Upper lobe of right lung (tissue), 1 donor: ENCODE results near the gene IL23R. TPM values are rescaled to one million over a fixed set of nuclear protein-coding genes. Genes with fewer than 3 reads are reported as not detected.
"Not testable (repeated sequence)": the region's sequence is repeated elsewhere in the genome, so short reads cannot be mapped to it uniquely, and the experiment has no call there.

Source experiments
- ATAC-seq: fragments of 200-7000 bp; cut with Tn5 transposase; one replicate; pipeline ENCODE4 v1.9.1; 2020; ENCODE audit warnings: mild to moderate bottlenecking, moderate library complexity
- DNase-seq: peaks from one replicate; pipeline ENCODE4 v3.0.0-alpha.2; 2020
- H3K27ac ChIP-seq: fragments of 200-600 bp; one replicate; pipeline ENCODE4 v1.8.0; 2022
- H3K27me3 ChIP-seq: fragments of 200-600 bp; one replicate; pipeline ENCODE4 v1.8.0; 2022; ENCODE audit warnings: mild to moderate bottlenecking
- H3K36me3 ChIP-seq: fragments of 200-600 bp; one replicate; pipeline ENCODE4 v1.8.0; 2022
- H3K4me1 ChIP-seq: fragments of 200-600 bp; one replicate; pipeline ENCODE4 v1.8.0; 2022
- H3K4me3 ChIP-seq: fragments of 200-600 bp; one replicate; pipeline ENCODE4 v1.8.0; 2022; ENCODE audit warnings: mild to moderate bottlenecking
- H3K9me3 ChIP-seq: fragments of 200-600 bp; one replicate; pipeline ENCODE4 v1.8.0; 2022
- intact Hi-C: fragments of 100-400 bp; cut with DNase I; formaldehyde crosslinking; loops from one replicate; pipeline ENCODE4 v1.11.0; 2022
- total RNA-seq: library from RNA; stranded (reverse); fragmentation: NEBNext Ultra II Directional; extraction: Animal tissue kit (Norgen Biotek cat#: 25700); gene quantifications from one replicate; pipeline ENCODE4 v1.2.1, GENCODE V29; 2021
- TF ChIP-seq, protein P1 (sequence below): fragments of 200-600 bp; IDR thresholded peaks from one replicate; pipeline ENCODE4 v1.8.0; 2022; ENCODE audit warnings: antibody characterized with exemption
- donor health status: DM: no; HTN: yes; CAD: no; lungs with severe emphysema.

Gene IL23R
- total RNA-seq, 1 donor from 2014 or later = 0.20 TPM

DNA sequence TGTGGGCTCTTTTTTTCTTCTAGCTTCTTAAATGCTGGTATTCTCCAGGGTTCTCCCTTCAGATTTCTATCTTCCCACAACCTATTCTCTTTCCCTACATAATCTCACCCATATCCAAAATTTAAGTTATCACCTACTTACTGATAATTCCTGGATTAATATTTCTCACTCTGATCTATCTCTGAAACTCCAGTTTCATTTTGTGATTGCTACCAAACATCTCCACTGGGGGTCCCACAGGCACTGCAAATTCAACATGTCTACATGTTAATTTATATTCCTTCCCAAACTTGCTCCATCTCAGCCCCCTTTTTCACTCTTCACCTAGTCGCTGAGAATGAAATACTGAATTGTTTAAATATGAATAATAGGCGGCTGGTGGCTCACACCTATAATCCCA lies 21.6 kb upstream of the IL23R start:
- Histone ChIP-seq H3K36me3 (no peaks in the 10 kb centered on the region), H3K4me1 (peaks cover 9% of the 10 kb centered on the region), H3K27ac (no peak overlapping the region), H3K4me3 (no peak overlapping the region), H3K9me3 (no peaks in the 10 kb centered on the region), H3K27me3 (no peaks in the 10 kb centered on the region)
- DNase-seq (no peak), ATAC-seq (no peak)
- TF ChIP-seq, protein P1, sequence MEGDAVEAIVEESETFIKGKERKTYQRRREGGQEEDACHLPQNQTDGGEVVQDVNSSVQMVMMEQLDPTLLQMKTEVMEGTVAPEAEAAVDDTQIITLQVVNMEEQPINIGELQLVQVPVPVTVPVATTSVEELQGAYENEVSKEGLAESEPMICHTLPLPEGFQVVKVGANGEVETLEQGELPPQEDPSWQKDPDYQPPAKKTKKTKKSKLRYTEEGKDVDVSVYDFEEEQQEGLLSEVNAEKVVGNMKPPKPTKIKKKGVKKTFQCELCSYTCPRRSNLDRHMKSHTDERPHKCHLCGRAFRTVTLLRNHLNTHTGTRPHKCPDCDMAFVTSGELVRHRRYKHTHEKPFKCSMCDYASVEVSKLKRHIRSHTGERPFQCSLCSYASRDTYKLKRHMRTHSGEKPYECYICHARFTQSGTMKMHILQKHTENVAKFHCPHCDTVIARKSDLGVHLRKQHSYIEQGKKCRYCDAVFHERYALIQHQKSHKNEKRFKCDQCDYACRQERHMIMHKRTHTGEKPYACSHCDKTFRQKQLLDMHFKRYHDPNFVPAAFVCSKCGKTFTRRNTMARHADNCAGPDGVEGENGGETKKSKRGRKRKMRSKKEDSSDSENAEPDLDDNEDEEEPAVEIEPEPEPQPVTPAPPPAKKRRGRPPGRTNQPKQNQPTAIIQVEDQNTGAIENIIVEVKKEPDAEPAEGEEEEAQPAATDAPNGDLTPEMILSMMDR = no peak
- intact Hi-C loops = loop anchor here (10.0 kb wide), 1 partner anchor 150 kb away; no protein-coding TSS in a partner anchor

DNA sequence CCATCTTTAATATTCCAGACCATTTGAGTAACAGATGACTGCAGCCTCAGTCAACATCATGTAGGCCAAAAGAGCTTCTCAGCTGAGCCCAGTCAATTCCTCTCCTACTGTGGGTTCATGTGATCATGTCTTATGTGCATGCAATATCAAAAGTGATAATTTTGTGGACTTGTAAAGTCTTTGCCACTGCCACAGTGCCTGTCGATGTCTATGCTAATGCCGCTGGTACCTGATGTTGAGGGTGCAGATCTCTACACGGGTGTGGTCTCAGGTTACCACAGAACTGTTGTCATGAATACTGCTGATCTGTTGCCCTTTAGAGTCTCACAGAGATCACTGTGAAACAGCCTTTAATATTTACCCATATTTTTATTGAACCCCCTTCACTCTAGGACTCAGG lies 20.2 kb upstream of the IL23R start:
- Histone ChIP-seq H3K27ac (no peak overlapping the region), H3K36me3 (no peaks in the 10 kb centered on the region), H3K27me3 (no peaks in the 10 kb centered on the region), H3K9me3 (no peaks in the 10 kb centered on the region), H3K4me1 (peaks cover 9% of the 10 kb centered on the region), H3K4me3 (no peak overlapping the region)
- DNase-seq (no peak), ATAC-seq (no peak)
- TF ChIP-seq, protein P1 = no peak
- intact Hi-C loops = loop anchor here (10.0 kb wide), 1 partner anchor 151 kb away; no protein-coding TSS in a partner anchor

DNA sequence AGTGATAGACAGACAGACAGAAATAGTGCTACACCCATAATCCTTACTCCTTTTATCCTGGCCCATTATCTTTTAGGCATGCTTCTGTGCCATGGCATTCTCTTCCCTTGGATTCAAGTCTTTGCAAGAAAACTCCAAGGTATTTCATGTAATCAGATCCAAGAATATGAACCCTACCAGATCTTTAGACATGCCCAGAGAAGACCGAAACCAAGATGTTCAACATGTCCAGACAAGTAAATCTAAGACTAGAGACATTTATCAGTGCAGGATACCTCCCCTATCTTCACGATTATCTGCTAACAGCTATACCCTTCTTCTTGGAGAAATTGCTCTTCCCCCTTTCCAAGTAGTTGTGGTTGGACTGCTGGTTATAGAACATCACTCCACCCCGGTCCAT lies 19.7 kb upstream of the IL23R start:
- H3K36me3 ChIP-seq = no peaks in the 10 kb centered on the region
- intact Hi-C loops = loop anchor here (10.0 kb wide), 1 partner anchor 152 kb away; no protein-coding TSS in a partner anchor
- DNase-seq = no peak
- TF ChIP-seq, protein P1 = no peak
- no peak for ATAC-seq
- H3K4me3 ChIP-seq = no peak overlapping the region
- peaks cover 9% of the 10 kb centered on the region for H3K4me1 ChIP-seq
- no peak overlapping the region for H3K27ac ChIP-seq
- no peaks in the 10 kb centered on the region for H3K9me3 ChIP-seq
- no peaks in the 10 kb centered on the region for H3K27me3 ChIP-seq

DNA sequence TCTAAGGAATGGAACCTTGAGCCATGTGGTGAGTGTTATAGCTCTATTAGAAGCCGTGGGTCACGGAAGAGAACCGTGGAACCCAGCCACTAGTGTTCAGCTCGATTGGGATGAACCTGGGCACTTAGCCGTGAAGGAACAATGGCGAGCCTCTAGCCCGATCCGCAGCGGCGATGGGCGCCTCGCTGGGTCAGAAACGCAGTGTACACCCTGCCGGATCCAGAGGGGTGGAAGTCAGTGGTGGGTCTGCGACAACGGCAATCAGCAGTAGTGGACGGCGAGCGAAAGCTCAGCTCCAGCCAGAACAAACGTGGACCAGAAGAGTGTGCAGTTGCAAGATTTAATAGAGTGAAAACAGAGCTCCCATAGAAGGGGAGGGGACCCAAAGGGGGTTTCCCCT lies 18.3 kb upstream of the IL23R start:
- not testable (repeated sequence) for H3K4me1 ChIP-seq, H3K4me3 ChIP-seq, H3K27me3 ChIP-seq, H3K9me3 ChIP-seq, DNase-seq, H3K36me3 ChIP-seq, H3K27ac ChIP-seq, ATAC-seq
- intact Hi-C loops = loop anchor here (10.0 kb wide), 1 partner anchor 153 kb away; no protein-coding TSS in a partner anchor

DNA sequence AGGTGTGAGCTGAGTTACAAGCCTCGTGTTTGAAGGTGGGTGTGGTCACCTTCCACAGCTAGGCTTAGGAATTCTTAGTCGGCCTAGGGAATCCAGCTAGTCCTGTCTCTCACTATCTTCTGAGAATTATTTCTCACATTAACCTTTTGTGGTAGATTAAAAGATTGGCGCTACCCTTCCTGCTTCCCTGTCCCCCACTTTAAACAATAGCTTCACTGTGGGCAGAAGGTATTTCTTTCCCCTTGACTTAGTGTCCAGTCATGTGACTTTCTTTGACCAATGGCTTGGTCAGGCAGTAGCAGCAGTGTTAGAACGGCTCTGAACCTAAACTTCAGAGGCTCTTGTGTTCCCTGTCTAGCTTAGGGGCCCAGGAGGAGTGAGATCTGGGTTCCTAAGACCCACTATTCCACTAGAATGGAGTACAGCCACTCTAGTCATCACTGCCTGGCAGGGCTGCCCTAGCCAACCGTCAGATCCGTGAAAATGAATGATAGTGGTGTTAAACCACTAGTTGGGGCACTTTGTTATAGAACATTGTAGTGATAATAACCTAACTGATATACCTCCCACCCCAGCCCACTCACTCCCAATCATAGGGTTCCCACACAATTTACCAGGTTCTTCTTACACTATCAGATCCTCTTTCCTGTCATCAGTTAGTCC lies 17.6 kb upstream of the IL23R start:
- Histone ChIP-seq H3K36me3 (no peaks in the 10 kb centered on the region), H3K27ac (no peak overlapping the region), H3K9me3 (no peaks in the 10 kb centered on the region), H3K4me1 (peaks cover 9% of the 10 kb centered on the region), H3K27me3 (no peaks in the 10 kb centered on the region), H3K4me3 (no peak overlapping the region)
- ATAC-seq = peak; percentile 41
- intact Hi-C loops = loop anchor here (10.0 kb wide), 1 partner anchor 154 kb away; no protein-coding TSS in a partner anchor
- TF ChIP-seq, protein P1 = no peak
- DNase-seq = no peak

DNA sequence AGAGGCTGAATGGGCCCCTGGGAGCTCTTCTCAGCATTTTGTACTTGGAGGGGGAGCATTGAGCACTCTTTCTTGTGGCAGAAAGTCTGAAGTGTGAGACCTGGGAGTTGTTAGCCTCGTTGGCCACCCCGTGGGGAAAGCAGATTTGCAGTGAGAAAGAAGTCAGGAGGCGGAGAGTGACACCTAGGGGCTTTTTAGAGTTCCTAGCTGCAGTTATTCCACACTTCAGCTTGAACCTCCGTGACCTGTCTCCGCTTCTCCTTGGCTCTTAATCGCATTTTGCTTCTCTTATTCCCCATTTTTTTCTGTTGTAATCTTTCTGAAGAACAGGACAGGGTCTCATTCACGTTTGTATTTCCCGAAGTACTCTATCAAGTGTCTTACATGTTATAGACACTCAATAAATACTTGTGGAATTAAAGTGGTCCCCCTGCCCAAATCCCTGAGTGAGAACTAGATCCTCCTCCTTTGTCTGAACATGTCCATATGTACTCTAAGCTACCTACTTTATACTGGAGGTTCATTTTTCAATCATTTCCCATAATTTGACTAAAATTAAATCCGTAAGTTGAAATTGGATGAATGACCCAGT lies 17.0 kb upstream of the IL23R start:
- no peak overlapping the region for H3K27ac ChIP-seq
- peaks cover 9% of the 10 kb centered on the region for H3K4me1 ChIP-seq
- H3K4me3 ChIP-seq = no peak overlapping the region
- H3K36me3 ChIP-seq = no peaks in the 10 kb centered on the region
- DNase-seq (no peak), ATAC-seq (peak; percentile 95)
- intact Hi-C loops = loop anchor here (10.0 kb wide), 1 partner anchor 154 kb away; no protein-coding TSS in a partner anchor
- no peaks in the 10 kb centered on the region for H3K27me3 ChIP-seq
- H3K9me3 ChIP-seq = no peaks in the 10 kb centered on the region
- TF ChIP-seq, protein P1 = peak; percentile 71
